ENCODE measurements around the gene TMEM178A. TPM values are rescaled to one million over a fixed set of nuclear protein-coding genes. Genes with fewer than 3 reads are reported as not detected.

TMEM178A gene
- total RNA-seq, 1 donor from 2014 or later: not detected

DNA sequence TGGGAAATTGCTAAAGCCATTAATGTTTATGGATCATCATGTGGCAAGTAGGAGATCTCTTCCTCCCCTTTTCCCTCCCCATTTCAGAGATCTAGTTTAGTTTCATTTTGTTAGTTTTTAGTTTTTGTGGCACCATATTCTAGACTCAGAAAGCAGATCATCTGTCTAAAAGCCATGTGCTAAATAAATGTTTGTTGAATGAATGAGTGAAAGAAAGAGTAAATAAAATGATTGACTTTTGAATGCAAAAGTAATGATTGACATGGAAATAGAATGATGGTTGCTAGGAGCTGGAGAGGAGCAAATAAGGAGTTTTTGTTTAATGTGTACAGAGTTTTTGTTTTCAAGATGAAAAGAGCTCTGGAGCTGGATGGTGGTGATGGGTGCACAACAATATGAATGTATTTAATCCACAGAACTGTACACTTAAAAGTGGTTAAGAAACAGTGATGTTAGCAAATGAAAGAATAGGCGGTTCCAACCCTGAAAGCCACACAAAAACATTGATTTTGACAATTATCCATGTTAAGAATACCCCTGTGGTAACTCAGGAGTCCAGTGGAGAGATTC lies 23.6 kb downstream of the TMEM178A start:
- H3K9me3 Mint-ChIP-seq: no peaks in the 10 kb centered on the region
- H3K27ac Mint-ChIP-seq: no peak overlapping the region
- peaks cover 9% of the 10 kb centered on the region for H3K27me3 Mint-ChIP-seq (ENCODE audit: insufficient read depth)
- H3K4me1 Mint-ChIP-seq (ENCODE audit: low read depth): no peaks in the 10 kb centered on the region
- no peaks in the 10 kb centered on the region for H3K36me3 Mint-ChIP-seq (ENCODE audit: low read depth)
- no peak overlapping the region for H3K4me3 Mint-ChIP-seq
- DNase-seq (ENCODE audit: low spot score): no peak
- intact Hi-C loops (cut with micrococcal nuclease): no loop called here

DNA sequence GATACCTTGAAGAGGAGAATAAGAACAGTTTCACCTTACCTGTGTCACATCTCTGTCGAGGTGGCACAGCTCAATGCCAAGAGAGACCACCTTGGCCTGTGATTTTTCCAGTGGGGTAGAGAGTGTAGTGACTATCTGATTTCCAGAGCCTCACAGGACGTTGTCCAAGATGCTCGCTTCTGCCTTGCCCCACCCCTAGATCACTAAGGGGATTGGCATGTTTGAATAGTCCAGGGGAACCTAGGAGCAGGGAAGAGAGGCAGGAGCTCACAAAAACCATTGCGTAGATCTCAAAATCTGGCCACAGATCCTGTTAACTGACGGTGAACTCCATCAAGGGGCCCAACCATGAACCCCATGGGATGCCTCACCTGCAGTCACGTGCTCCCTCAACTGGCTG lies 24.2 kb downstream of the TMEM178A start:
- H3K9me3 Mint-ChIP-seq: no peaks in the 10 kb centered on the region
- intact Hi-C loops (cut with micrococcal nuclease): no loop called here
- H3K4me3 Mint-ChIP-seq: no peak overlapping the region

DNA sequence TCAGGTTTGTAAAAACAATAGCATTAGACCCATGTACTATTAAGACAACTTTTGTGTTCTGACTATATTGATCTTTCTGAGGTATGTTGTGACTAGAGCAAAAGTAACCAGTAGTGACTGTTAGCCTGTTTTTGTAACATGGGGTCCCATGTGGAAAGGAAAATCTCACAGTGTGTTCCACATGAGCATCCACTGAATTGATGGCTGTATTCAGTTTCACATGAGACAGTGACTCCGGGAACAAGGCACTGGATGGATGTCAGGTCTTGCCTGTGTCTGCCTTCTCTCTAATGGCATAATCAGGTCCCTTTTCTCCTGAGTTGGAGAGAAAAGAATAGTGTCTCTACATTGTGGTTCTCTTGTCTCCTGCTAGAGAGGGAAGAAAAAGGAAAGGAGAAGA lies 27.5 kb downstream of the TMEM178A start:
- H3K9me3 Mint-ChIP-seq: no peaks in the 10 kb centered on the region
- H3K4me3 Mint-ChIP-seq: no peak overlapping the region
- DNase-seq (ENCODE audit: low spot score): no peak
- no peak overlapping the region for H3K27ac Mint-ChIP-seq
- H3K27me3 Mint-ChIP-seq (ENCODE audit: insufficient read depth): peaks cover 16% of the 10 kb centered on the region
- intact Hi-C loops (cut with micrococcal nuclease): no loop called here
- H3K36me3 Mint-ChIP-seq (ENCODE audit: low read depth): no peaks in the 10 kb centered on the region
- no peaks in the 10 kb centered on the region for H3K4me1 Mint-ChIP-seq (ENCODE audit: low read depth)

More for the DNA sequence above, 24.2 kb downstream of the TMEM178A start:
- Mint-ChIP-seq H3K27me3 (ENCODE audit: insufficient read depth) (peaks cover 9% of the 10 kb centered on the region), H3K4me1 (ENCODE audit: low read depth) (no peaks in the 10 kb centered on the region), H3K27ac (no peak overlapping the region), H3K36me3 (ENCODE audit: low read depth) (no peaks in the 10 kb centered on the region)
- DNase-seq (ENCODE audit: low spot score): no peak

DNA sequence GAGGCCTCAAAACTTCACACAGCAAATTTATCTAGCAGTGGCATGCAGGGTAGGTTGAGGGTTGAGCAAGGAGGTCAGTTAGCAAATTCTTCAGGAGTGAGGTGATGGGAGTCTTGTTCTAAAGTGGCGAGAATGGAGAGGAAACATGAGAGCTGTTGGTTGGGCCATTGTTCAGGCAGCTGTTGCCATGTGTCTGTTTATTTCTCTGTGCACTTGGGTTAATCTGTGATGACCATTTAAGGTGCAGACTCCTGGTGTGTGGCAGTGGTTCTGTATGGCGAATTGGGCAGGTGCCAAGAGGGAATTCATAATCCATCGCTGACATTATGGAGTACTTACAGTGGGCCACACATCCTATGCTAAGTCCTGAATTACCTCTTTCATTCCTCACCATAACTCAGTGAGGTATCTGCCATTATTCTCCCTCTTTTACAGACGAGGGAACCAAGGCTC lies 30.4 kb downstream of the TMEM178A start:
- Mint-ChIP-seq H3K27ac (no peak overlapping the region), H3K9me3 (peaks cover 4% of the 10 kb centered on the region), H3K27me3 (ENCODE audit: insufficient read depth) (peaks cover 21% of the 10 kb centered on the region), H3K4me3 (no peak overlapping the region), H3K36me3 (ENCODE audit: low read depth) (no peaks in the 10 kb centered on the region), H3K4me1 (ENCODE audit: low read depth) (no peaks in the 10 kb centered on the region)
- intact Hi-C loops (cut with micrococcal nuclease): no loop called here
- DNase-seq (ENCODE audit: low spot score): no peak

DNA sequence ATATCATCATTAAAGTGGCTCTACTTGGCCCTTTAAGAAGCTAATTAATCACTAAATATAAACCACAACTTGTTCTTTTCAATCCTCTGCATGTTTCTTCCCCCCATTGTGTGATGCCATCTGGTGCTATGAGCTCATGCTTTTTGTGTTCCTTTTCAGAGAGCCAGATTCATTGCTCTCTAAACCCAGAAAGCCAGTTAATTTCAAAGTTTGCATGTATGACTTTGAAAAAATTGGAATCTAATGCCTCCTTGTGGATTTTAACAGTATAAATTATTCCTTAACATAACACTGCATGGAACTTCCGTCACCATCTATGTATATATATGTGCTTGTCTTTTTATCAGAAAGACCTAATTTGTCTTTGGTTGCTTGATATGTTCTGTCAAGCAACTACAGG lies 31.1 kb downstream of the TMEM178A start:
- H3K9me3 Mint-ChIP-seq: peaks cover 11% of the 10 kb centered on the region
- peaks cover 21% of the 10 kb centered on the region for H3K27me3 Mint-ChIP-seq (ENCODE audit: insufficient read depth)
- H3K27ac Mint-ChIP-seq: no peak overlapping the region
- intact Hi-C loops (cut with micrococcal nuclease): no loop called here
- H3K36me3 Mint-ChIP-seq (ENCODE audit: low read depth): no peaks in the 10 kb centered on the region
- no peaks in the 10 kb centered on the region for H3K4me1 Mint-ChIP-seq (ENCODE audit: low read depth)
- H3K4me3 Mint-ChIP-seq: no peak overlapping the region
- no peak for DNase-seq (ENCODE audit: low spot score)

DNA sequence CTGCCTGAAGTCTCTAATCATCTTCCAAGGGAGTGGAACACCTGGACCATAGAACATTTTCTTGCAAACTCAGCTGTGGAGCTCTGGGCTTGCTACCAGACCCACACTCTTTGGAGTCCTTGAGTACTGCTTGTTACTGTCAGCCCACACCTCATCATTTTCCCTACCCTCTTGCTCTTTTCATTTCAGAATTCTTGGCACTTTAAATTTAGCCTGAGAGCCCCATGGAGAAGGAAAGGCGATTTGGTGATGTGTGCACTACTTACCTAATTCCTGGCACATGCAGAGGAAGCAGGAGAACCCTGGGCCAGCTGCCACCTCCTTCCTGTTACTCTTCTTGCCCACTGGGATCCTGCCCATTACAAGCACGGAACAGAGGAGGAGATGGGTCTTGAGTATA lies 31.7 kb downstream of the TMEM178A start:
- H3K4me1 Mint-ChIP-seq (ENCODE audit: low read depth): no peaks in the 10 kb centered on the region
- no peak for DNase-seq (ENCODE audit: low spot score)
- no peak overlapping the region for H3K4me3 Mint-ChIP-seq
- H3K9me3 Mint-ChIP-seq: peaks cover 16% of the 10 kb centered on the region
- peaks cover 18% of the 10 kb centered on the region for H3K27me3 Mint-ChIP-seq (ENCODE audit: insufficient read depth)
- H3K27ac Mint-ChIP-seq: no peak overlapping the region
- H3K36me3 Mint-ChIP-seq (ENCODE audit: low read depth): no peaks in the 10 kb centered on the region
- intact Hi-C loops (cut with micrococcal nuclease): no loop called here

DNA sequence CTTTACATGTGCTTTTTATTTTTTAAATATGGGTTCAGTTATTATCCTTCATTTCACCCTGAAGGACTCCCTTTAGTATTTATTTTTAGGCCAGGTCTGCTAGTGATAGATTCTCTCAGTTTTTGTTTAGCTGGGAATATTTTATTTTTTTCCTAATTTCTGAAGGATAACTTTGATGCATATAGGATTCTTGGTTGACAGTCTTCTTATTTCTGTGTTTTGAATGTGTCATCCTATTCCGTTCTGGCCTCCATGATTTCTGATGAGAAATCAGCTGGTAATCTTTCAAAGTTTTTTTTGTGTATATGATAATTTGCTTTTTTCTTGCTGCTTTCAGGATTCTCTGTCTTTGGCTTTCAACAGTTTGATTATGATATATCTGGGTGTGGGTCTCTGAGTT lies 35.4 kb downstream of the TMEM178A start:
- no peaks in the 10 kb centered on the region for H3K36me3 Mint-ChIP-seq (ENCODE audit: low read depth)
- peaks cover 14% of the 10 kb centered on the region for H3K27me3 Mint-ChIP-seq (ENCODE audit: insufficient read depth)
- DNase-seq (ENCODE audit: low spot score): no peak
- no peaks in the 10 kb centered on the region for H3K4me1 Mint-ChIP-seq (ENCODE audit: low read depth)
- H3K9me3 Mint-ChIP-seq: peaks cover 16% of the 10 kb centered on the region
- H3K27ac Mint-ChIP-seq: no peak overlapping the region
- intact Hi-C loops (cut with micrococcal nuclease): no loop called here
- no peak overlapping the region for H3K4me3 Mint-ChIP-seq

DNA sequence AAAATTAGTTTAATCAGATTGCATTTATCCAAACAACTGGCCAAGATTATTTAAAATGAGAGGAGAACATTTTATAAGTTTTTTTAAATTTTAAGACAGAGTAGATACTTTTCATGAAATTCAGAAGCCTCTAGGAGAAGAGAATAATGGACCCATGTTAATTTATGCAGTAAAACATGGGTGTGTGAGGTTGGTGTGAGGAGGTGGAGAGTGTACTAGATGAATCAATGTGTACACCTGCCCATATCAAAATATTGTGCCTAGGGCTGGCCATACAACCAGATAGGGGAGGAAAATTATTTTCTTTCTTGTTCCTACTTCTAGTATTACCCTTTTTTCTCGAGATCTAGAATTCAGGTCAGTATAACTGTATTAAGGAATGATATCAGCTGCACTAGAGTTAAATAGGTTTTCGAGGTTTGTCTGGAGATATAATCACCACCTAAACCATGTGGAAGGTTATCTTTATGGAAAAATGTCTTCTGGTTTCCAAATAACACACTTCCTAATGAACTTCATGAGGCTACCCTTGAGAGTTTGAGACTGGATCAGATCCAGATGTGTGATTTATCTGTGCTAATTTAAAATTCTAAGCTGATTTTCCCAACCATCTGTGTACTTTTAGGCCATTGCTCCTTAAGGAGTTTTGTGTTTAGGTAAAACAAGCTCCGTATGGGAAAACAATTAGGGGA lies 37.6 kb downstream of the TMEM178A start:
- Mint-ChIP-seq H3K36me3 (ENCODE audit: low read depth) (no peaks in the 10 kb centered on the region), H3K9me3 (peaks cover 16% of the 10 kb centered on the region), H3K27ac (no peak overlapping the region), H3K4me1 (ENCODE audit: low read depth) (no peaks in the 10 kb centered on the region), H3K4me3 (no peak overlapping the region), H3K27me3 (ENCODE audit: insufficient read depth) (peaks cover 6% of the 10 kb centered on the region)
- no peak for DNase-seq (ENCODE audit: low spot score)
- intact Hi-C loops (cut with micrococcal nuclease): no loop called here

DNA sequence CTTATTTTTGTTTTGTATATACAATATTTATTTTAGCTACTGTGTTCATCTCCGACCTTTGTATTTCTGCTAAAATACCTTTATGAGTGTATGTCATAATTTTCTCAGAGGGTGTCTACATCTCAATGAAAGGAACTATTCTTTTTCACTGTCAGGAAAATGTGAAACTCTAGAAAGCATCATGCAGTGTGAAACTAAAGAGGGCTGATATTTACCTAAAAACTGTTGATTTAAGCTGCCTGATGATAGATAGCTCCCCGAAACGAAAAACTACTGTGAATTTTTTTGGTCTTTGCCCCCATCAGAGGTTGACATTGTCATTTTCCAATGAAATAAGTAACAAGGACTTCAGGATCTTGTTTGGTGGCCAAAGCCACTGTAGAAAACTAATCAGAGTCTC lies 38.8 kb downstream of the TMEM178A start:
- no peak for DNase-seq (ENCODE audit: low spot score)

DNA sequence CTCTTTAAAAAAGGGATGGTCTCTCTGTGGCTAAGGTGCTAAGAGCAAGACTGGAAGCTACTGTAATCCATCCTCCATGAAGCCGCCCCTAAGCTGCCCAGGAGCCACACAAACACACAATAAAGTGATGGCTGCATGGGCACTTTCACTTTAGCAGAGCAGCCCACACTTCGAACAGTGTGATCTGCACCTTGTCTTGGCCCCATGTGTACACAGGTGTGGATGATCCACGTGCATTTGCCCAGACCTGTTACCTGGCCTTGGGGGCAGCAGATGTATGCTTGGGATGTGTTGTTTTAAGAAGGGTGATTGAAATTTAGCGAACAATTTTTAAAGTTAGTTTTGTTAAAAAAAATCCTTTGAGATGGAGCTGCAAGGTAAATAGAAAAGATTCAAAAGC lies 39.9 kb downstream of the TMEM178A start:
- H3K4me3 Mint-ChIP-seq: no peak overlapping the region
- peaks cover 5% of the 10 kb centered on the region for H3K27me3 Mint-ChIP-seq (ENCODE audit: insufficient read depth)
- no peaks in the 10 kb centered on the region for H3K4me1 Mint-ChIP-seq (ENCODE audit: low read depth)
- no peak overlapping the region for H3K27ac Mint-ChIP-seq
- peaks cover 13% of the 10 kb centered on the region for H3K9me3 Mint-ChIP-seq
- no peaks in the 10 kb centered on the region for H3K36me3 Mint-ChIP-seq (ENCODE audit: low read depth)
- DNase-seq (ENCODE audit: low spot score): no peak
- intact Hi-C loops (cut with micrococcal nuclease): no loop called here

More for the DNA sequence above, 38.8 kb downstream of the TMEM178A start:
- H3K27ac Mint-ChIP-seq: no peak overlapping the region
- peaks cover under 1% of the 10 kb centered on the region for H3K27me3 Mint-ChIP-seq (ENCODE audit: insufficient read depth)
- intact Hi-C loops (cut with micrococcal nuclease): no loop called here
- H3K9me3 Mint-ChIP-seq: peaks cover 16% of the 10 kb centered on the region
- H3K36me3 Mint-ChIP-seq (ENCODE audit: low read depth): no peaks in the 10 kb centered on the region
- no peaks in the 10 kb centered on the region for H3K4me1 Mint-ChIP-seq (ENCODE audit: low read depth)
- no peak overlapping the region for H3K4me3 Mint-ChIP-seq

DNA sequence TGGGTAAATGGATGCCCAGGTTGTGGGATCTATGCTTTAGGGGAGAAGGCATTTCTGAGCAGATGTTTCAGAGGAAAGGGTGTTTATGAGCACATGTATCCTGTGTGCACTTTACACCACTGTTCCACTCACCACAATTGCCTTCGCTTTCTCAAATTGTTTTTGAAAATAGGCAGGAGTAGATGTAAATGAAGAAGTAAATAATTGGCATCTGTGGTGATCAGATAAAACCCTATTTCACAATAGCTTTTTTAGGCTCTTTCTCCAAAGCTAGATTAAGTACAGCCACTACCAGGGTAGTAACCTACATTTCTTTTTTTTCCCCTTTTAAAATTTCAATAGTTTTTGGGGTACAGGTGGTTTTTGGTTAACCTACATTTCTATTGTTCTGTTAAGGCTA lies 40.6 kb downstream of the TMEM178A start:
- DNase-seq (ENCODE audit: low spot score): no peak
- no peak overlapping the region for H3K4me3 Mint-ChIP-seq
- H3K36me3 Mint-ChIP-seq (ENCODE audit: low read depth): no peaks in the 10 kb centered on the region
- peaks cover 8% of the 10 kb centered on the region for H3K27me3 Mint-ChIP-seq (ENCODE audit: insufficient read depth)
- no peak overlapping the region for H3K27ac Mint-ChIP-seq
- H3K9me3 Mint-ChIP-seq: peaks cover 11% of the 10 kb centered on the region
- intact Hi-C loops (cut with micrococcal nuclease): no loop called here
- H3K4me1 Mint-ChIP-seq (ENCODE audit: low read depth): no peaks in the 10 kb centered on the region

DNA sequence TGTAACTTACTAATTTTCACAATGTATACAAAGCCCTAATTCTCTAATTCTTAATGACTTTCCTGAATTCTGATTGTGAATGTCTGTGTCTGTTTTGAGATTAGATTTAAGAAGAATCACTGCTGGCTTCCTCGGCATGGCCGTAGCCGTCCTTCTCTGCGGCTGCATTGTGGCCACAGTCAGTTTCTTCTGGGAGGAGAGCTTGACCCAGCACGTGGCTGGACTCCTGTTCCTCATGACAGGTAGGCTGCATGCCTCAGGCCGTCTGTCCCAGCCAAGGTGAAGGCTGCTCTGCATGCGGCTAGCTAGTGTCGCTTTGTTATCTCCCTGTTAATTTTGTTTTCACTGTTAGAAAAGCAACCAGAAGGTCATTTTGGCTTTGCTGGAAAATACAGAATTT lies 41.2 kb downstream of the TMEM178A start:
- H3K27ac Mint-ChIP-seq: no peak overlapping the region
- H3K4me3 Mint-ChIP-seq: no peak overlapping the region
- peaks cover 8% of the 10 kb centered on the region for H3K27me3 Mint-ChIP-seq (ENCODE audit: insufficient read depth)
- no peaks in the 10 kb centered on the region for H3K4me1 Mint-ChIP-seq (ENCODE audit: low read depth)
- no peaks in the 10 kb centered on the region for H3K36me3 Mint-ChIP-seq (ENCODE audit: low read depth)
- no peak for DNase-seq (ENCODE audit: low spot score)
- peaks cover 5% of the 10 kb centered on the region for H3K9me3 Mint-ChIP-seq
- intact Hi-C loops (cut with micrococcal nuclease): no loop called here

DNA sequence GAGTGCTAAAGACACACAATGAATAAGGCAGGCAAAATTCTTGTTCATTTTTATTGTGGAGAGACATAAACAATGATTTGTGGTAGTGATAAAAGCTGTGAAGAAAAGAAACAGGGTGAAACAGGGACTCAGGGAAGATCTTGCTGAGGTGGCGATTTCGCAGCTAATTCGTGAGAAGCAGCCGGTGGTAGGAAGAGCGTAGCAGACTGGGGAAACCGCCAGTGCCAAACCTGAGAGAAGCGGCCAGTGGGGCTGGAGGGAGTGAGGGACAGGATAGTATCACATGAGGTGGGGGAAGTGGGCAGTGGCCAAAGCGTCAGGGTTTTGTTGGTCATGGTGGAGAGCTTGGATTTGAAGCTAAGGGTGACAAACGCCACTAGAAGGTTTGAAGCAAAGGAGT lies 42.3 kb downstream of the TMEM178A start:
- Mint-ChIP-seq H3K4me3 (no peak overlapping the region), H3K9me3 (no peaks in the 10 kb centered on the region), H3K27ac (no peak overlapping the region), H3K36me3 (ENCODE audit: low read depth) (no peaks in the 10 kb centered on the region), H3K27me3 (ENCODE audit: insufficient read depth) (peaks cover 8% of the 10 kb centered on the region), H3K4me1 (ENCODE audit: low read depth) (no peaks in the 10 kb centered on the region)
- intact Hi-C loops (cut with micrococcal nuclease): no loop called here
- DNase-seq (ENCODE audit: low spot score): no peak

DNA sequence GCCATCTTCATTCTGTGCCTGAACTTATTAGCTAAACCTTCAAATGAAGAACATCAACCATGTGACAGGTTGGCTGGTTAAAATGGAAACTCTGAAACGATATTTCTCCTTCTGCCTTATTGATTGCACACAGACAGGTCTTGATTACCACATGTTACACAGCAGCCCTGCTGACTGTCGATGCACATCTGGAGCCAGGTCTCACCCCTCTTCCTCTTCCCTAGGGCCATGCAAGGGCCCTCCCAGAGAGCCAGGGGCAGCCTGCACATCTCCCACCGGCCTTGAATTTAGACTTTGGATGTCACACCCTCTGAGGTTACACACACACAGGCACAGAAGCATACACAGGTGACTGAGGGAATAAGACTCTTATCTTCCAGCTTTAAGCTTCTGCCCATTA lies 45.1 kb downstream of the TMEM178A start:
- intact Hi-C loops (cut with micrococcal nuclease): no loop called here
- H3K27me3 Mint-ChIP-seq (ENCODE audit: insufficient read depth): peaks cover 12% of the 10 kb centered on the region

More for the DNA sequence above, 45.1 kb downstream of the TMEM178A start:
- DNase-seq (ENCODE audit: low spot score): no peak
- Mint-ChIP-seq H3K36me3 (ENCODE audit: low read depth) (no peaks in the 10 kb centered on the region), H3K4me1 (ENCODE audit: low read depth) (no peaks in the 10 kb centered on the region), H3K27ac (no peak overlapping the region), H3K4me3 (no peak overlapping the region), H3K9me3 (no peaks in the 10 kb centered on the region)
